HEK293 (cell line): ENCODE measurements around the gene MYO5B.

ENCODE experiments used
- FEZF1 ChIP-seq: fragments of 450-650 bp; formaldehyde crosslinking; IDR thresholded peaks from 2 replicates; pipeline ENCODE4 v1.5.1; 2016; ENCODE audit warnings: missing biosample characterization, missing genetic modification characterization
- KLF1 ChIP-seq: fragments of 450-650 bp; formaldehyde crosslinking; IDR thresholded peaks from 2 replicates; pipeline ENCODE4 v1.5.1; 2016; ENCODE audit warnings: missing biosample characterization, missing genetic modification characterization
- KLF8 ChIP-seq: fragments of 450-650 bp; formaldehyde crosslinking; IDR thresholded peaks from 2 replicates; pipeline ENCODE4 v1.5.1; 2016; ENCODE audit warnings: missing biosample characterization, missing genetic modification characterization
- TCF7L2 ChIP-seq: IDR thresholded peaks from 2 replicates; pipeline ENCODE4 v1.6.1; 2011; ENCODE audit warnings: low read depth, mild to moderate bottlenecking, inconsistent platforms, low read length, moderate library complexity, borderline replicate concordance
- WT1 ChIP-seq: fragments of 450-650 bp; formaldehyde crosslinking; IDR thresholded peaks from 2 replicates; pipeline ENCODE4 v1.5.1; 2016; ENCODE audit warnings: missing biosample characterization, missing genetic modification characterization
- ZBTB21 ChIP-seq: fragments of 450-650 bp; formaldehyde crosslinking; IDR thresholded peaks from 2 replicates; pipeline ENCODE4 v1.5.1; 2017; ENCODE audit warnings: missing biosample characterization, missing genetic modification characterization
- ZFP3 ChIP-seq: fragments of 450-650 bp; formaldehyde crosslinking; IDR thresholded peaks from 2 replicates; pipeline ENCODE4 v1.5.1; 2016; ENCODE audit warnings: low read depth, missing biosample characterization, missing genetic modification characterization
- ZNF114 ChIP-seq: fragments of 450-650 bp; formaldehyde crosslinking; IDR thresholded peaks from 2 replicates; pipeline ENCODE4 v1.5.0; 2017; ENCODE audit warnings: missing biosample characterization, missing genetic modification characterization
- ZNF16 ChIP-seq: fragments of 450-650 bp; formaldehyde crosslinking; IDR thresholded peaks from 2 replicates; pipeline ENCODE4 v1.5.1; 2016; ENCODE audit warnings: low read depth, missing biosample characterization, missing genetic modification characterization
- ZNF211 ChIP-seq: fragments of 450-650 bp; formaldehyde crosslinking; IDR thresholded peaks from 2 replicates; pipeline ENCODE4 v1.5.1; 2016; ENCODE audit warnings: low read depth, missing biosample characterization, missing genetic modification characterization
- ZNF239 ChIP-seq: fragments of 450-650 bp; formaldehyde crosslinking; IDR thresholded peaks from 2 replicates; pipeline ENCODE4 v1.5.1; 2016; ENCODE audit warnings: missing biosample characterization, missing genetic modification characterization
- ZNF274 ChIP-seq, 2 experiments: fragments of 200-500 bp in 1 of 2; fragments of 450-650 bp in 1 of 2; sonication (Bioruptor generic) in 1 of 2; formaldehyde crosslinking in 1 of 2; IDR thresholded peaks; 2 replicates each; pipeline versions ENCODE4 v1.5.1 to v1.6.1; 2014 to 2016; ENCODE audit warnings: borderline replicate concordance in 1 of 2, inconsistent platforms in 1 of 2, low read length in 1 of 2, missing biosample characterization in 1 of 2, missing genetic modification characterization in 1 of 2
- ZNF311 ChIP-seq: fragments of 450-650 bp; formaldehyde crosslinking; IDR thresholded peaks from 2 replicates; pipeline ENCODE4 v1.5.1; 2017; ENCODE audit warnings: missing biosample characterization, missing genetic modification characterization, borderline replicate concordance
- ZNF335 ChIP-seq: fragments of 450-650 bp; formaldehyde crosslinking; conservative IDR thresholded peaks from 2 replicates; pipeline ENCODE4 v1.5.1; 2016; ENCODE audit warnings: missing biosample characterization, missing genetic modification characterization
- ZNF530 ChIP-seq: fragments of 450-650 bp; formaldehyde crosslinking; IDR thresholded peaks from 2 replicates; pipeline ENCODE4 v1.5.1; 2016; ENCODE audit warnings: low read depth, missing biosample characterization, missing genetic modification characterization
- ZNF561 ChIP-seq: fragments of 450-650 bp; IDR thresholded peaks from 2 replicates; pipeline ENCODE4 v1.5.1; 2018; ENCODE audit warnings: missing biosample characterization, missing genetic modification characterization, borderline replicate concordance
- ZNF654 ChIP-seq: fragments of 450-650 bp; formaldehyde crosslinking; IDR thresholded peaks from 2 replicates; pipeline ENCODE4 v1.5.1; 2016; ENCODE audit warnings: low read depth, missing biosample characterization, missing genetic modification characterization
- ZNF792 ChIP-seq: fragments of 450-650 bp; formaldehyde crosslinking; IDR thresholded peaks from 2 replicates; pipeline ENCODE4 v1.5.1; 2016; ENCODE audit warnings: missing biosample characterization, missing genetic modification characterization
- ZXDB ChIP-seq: fragments of 450-650 bp; formaldehyde crosslinking; IDR thresholded peaks from 2 replicates; pipeline ENCODE4 v1.5.1; 2016; ENCODE audit warnings: missing biosample characterization, missing genetic modification characterization
- TF ChIP-seq, protein P1 (sequence below): fragments of 450-650 bp; formaldehyde crosslinking; IDR thresholded peaks from 2 replicates; pipeline ENCODE4 v1.5.1; 2016; ENCODE audit warnings: missing biosample characterization, missing genetic modification characterization
- TF ChIP-seq, protein P2 (sequence below): fragments of 450-650 bp; formaldehyde crosslinking; IDR thresholded peaks from 2 replicates; pipeline ENCODE4 v1.5.1; 2016; ENCODE audit warnings: missing biosample characterization, missing genetic modification characterization
- TF ChIP-seq, protein P3 (sequence below): IDR thresholded peaks from 2 replicates; pipeline ENCODE4 v1.6.1; 2011; ENCODE audit warnings: mild to moderate bottlenecking, low read depth, low read length, borderline replicate concordance
- TF ChIP-seq, protein P4 (sequence below): sonication (generic); formaldehyde crosslinking; IDR thresholded peaks from 2 replicates; pipeline ENCODE4 v1.8.1; 2022; ENCODE audit warnings: mild to moderate bottlenecking, moderate library complexity, missing genetic modification reagents
- TF ChIP-seq, protein P5 (sequence below): fragments of 450-650 bp; formaldehyde crosslinking; IDR thresholded peaks from 2 replicates; pipeline ENCODE4 v1.5.1; 2016; ENCODE audit warnings: missing biosample characterization, missing genetic modification characterization
- TF ChIP-seq, protein P6 (sequence below): fragments of 450-650 bp; formaldehyde crosslinking; IDR thresholded peaks from 2 replicates; pipeline ENCODE4 v1.5.1; 2016; ENCODE audit warnings: missing biosample characterization, missing genetic modification characterization
- TF ChIP-seq, protein P7 (sequence below): fragments of 450-650 bp; formaldehyde crosslinking; IDR thresholded peaks from 2 replicates; pipeline ENCODE4 v1.5.1; 2016; ENCODE audit warnings: missing biosample characterization, missing genetic modification characterization

The MYO5B gene

DNA sequence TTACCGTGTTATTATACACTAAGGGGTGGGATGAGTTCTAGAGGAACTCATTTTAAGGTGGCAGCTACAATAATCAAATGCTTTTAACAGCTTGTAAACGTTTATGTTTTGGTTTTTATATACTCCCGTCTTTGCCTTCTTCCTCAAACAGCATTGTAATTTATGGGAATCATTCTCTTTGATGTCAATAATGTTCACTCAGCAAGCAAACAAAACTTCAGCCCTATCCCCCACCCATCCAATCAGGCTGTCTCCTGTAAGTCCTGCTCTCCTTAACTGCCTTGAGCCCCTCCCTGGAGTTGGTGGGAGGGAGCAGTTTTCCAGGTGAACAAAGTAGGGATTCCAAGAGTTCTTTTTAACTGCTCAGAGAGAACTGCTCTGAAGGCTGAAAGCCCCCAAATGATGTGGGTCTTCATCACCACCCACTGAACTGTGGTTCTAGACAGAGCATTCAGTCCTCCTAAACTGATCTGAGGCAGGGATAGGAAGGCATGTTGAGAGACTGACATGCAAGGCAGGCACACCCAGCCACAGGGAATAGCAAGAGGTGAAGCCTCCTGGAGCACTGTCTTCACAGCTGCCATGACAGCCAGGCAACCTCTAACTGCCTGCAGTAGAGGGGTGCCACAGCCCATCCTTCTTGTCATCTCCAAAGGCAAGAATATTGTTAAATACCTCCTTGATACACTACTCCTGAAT, 17.5 kb downstream of the MYO5B start (continued):
- TF ChIP-seq WT1 (tag by site-specific recombination) (peak; percentile 80), ZNF654 (tag by site-specific recombination) (no peak), KLF8 (no peak), ZNF114 (tag by site-specific recombination) (no peak), ZNF211 (tag by site-specific recombination) (no peak), ZNF792 (tag by site-specific recombination) (no peak), ZXDB (tag by site-specific recombination) (no peak), ZNF530 (tag by site-specific recombination) (no peak), ZNF335 (tag by site-specific recombination) (peak; percentile 16; the same call in 1 of the 2 replicates), ZFP3 (no peak), ZNF561 (no peak), TCF7L2 (peak; percentile 59; the same call in 1 of the 2 replicates), ZNF239 (tag by site-specific recombination) (no peak), ZNF274 (IDR thresholded peaks at IDR 0.05; ENCODE audit: low read length) (no peak), ZNF274 (tag by site-specific recombination; IDR thresholded peaks at IDR 0.05; ENCODE audit: borderline replicate concordance) (no peak), ZNF311 (tag by site-specific recombination) (no peak), ZBTB21 (tag by site-specific recombination) (no peak), KLF1 (tag by site-specific recombination) (peak; percentile 33), ZNF16 (tag by site-specific recombination) (no peak), FEZF1 (tag by site-specific recombination) (peak; percentile 16; the same call in 1 of the 2 replicates)
- TF ChIP-seq, protein P1, sequence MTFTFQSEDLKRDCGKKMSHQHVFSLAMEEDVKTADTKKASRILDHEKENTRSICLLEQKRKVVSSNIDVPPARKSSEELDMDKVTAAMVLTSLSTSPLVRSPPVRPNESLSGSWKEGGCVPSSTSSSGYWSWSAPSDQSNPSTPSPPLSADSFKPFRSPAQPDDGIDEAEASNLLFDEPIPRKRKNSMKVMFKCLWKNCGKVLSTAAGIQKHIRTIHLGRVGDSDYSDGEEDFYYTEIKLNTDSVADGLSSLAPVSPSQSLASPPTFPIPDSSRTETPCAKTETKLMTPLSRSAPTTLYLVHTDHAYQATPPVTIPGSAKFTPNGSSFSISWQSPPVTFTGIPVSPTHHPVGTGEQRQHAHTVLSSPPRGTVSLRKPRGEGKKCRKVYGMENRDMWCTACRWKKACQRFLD, result no peak
- TF ChIP-seq, protein P2, sequence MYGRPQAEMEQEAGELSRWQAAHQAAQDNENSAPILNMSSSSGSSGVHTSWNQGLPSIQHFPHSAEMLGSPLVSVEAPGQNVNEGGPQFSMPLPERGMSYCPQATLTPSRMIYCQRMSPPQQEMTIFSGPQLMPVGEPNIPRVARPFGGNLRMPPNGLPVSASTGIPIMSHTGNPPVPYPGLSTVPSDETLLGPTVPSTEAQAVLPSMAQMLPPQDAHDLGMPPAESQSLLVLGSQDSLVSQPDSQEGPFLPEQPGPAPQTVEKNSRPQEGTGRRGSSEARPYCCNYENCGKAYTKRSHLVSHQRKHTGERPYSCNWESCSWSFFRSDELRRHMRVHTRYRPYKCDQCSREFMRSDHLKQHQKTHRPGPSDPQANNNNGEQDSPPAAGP, result 0 out of 2 replicates have a peak, but pooled peaks have one; percentile 41
- TF ChIP-seq, protein P3, sequence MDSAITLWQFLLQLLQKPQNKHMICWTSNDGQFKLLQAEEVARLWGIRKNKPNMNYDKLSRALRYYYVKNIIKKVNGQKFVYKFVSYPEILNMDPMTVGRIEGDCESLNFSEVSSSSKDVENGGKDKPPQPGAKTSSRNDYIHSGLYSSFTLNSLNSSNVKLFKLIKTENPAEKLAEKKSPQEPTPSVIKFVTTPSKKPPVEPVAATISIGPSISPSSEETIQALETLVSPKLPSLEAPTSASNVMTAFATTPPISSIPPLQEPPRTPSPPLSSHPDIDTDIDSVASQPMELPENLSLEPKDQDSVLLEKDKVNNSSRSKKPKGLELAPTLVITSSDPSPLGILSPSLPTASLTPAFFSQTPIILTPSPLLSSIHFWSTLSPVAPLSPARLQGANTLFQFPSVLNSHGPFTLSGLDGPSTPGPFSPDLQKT, result no peak
- TF ChIP-seq, protein P4, sequence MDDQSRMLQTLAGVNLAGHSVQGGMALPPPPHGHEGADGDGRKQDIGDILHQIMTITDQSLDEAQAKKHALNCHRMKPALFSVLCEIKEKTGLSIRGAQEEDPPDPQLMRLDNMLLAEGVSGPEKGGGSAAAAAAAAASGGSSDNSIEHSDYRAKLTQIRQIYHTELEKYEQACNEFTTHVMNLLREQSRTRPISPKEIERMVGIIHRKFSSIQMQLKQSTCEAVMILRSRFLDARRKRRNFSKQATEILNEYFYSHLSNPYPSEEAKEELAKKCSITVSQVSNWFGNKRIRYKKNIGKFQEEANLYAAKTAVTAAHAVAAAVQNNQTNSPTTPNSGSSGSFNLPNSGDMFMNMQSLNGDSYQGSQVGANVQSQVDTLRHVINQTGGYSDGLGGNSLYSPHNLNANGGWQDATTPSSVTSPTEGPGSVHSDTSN, result no peak
- TF ChIP-seq, protein P5, sequence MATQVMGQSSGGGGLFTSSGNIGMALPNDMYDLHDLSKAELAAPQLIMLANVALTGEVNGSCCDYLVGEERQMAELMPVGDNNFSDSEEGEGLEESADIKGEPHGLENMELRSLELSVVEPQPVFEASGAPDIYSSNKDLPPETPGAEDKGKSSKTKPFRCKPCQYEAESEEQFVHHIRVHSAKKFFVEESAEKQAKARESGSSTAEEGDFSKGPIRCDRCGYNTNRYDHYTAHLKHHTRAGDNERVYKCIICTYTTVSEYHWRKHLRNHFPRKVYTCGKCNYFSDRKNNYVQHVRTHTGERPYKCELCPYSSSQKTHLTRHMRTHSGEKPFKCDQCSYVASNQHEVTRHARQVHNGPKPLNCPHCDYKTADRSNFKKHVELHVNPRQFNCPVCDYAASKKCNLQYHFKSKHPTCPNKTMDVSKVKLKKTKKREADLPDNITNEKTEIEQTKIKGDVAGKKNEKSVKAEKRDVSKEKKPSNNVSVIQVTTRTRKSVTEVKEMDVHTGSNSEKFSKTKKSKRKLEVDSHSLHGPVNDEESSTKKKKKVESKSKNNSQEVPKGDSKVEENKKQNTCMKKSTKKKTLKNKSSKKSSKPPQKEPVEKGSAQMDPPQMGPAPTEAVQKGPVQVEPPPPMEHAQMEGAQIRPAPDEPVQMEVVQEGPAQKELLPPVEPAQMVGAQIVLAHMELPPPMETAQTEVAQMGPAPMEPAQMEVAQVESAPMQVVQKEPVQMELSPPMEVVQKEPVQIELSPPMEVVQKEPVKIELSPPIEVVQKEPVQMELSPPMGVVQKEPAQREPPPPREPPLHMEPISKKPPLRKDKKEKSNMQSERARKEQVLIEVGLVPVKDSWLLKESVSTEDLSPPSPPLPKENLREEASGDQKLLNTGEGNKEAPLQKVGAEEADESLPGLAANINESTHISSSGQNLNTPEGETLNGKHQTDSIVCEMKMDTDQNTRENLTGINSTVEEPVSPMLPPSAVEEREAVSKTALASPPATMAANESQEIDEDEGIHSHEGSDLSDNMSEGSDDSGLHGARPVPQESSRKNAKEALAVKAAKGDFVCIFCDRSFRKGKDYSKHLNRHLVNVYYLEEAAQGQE, result no peak
- TF ChIP-seq, protein P6, sequence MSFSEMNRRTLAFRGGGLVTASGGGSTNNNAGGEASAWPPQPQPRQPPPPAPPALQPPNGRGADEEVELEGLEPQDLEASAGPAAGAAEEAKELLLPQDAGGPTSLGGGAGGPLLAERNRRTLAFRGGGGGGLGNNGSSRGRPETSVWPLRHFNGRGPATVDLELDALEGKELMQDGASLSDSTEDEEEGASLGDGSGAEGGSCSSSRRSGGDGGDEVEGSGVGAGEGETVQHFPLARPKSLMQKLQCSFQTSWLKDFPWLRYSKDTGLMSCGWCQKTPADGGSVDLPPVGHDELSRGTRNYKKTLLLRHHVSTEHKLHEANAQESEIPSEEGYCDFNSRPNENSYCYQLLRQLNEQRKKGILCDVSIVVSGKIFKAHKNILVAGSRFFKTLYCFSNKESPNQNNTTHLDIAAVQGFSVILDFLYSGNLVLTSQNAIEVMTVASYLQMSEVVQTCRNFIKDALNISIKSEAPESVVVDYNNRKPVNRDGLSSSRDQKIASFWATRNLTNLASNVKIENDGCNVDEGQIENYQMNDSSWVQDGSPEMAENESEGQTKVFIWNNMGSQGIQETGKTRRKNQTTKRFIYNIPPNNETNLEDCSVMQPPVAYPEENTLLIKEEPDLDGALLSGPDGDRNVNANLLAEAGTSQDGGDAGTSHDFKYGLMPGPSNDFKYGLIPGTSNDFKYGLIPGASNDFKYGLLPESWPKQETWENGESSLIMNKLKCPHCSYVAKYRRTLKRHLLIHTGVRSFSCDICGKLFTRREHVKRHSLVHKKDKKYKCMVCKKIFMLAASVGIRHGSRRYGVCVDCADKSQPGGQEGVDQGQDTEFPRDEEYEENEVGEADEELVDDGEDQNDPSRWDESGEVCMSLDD (tag by site-specific recombination), result no peak
- TF ChIP-seq, protein P7, sequence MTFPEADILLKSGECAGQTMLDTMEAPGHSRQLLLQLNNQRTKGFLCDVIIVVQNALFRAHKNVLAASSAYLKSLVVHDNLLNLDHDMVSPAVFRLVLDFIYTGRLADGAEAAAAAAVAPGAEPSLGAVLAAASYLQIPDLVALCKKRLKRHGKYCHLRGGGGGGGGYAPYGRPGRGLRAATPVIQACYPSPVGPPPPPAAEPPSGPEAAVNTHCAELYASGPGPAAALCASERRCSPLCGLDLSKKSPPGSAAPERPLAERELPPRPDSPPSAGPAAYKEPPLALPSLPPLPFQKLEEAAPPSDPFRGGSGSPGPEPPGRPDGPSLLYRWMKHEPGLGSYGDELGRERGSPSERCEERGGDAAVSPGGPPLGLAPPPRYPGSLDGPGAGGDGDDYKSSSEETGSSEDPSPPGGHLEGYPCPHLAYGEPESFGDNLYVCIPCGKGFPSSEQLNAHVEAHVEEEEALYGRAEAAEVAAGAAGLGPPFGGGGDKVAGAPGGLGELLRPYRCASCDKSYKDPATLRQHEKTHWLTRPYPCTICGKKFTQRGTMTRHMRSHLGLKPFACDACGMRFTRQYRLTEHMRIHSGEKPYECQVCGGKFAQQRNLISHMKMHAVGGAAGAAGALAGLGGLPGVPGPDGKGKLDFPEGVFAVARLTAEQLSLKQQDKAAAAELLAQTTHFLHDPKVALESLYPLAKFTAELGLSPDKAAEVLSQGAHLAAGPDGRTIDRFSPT, result no peak
